K562 (cell line): Measurements from ENCODE around the gene HMSD. TPM values are rescaled to one million over a fixed set of nuclear protein-coding genes. Genes with fewer than 3 reads are reported as not detected.

ENCODE experiments used
- ATAC-seq: fragments of 200-7000 bp; cut with Tn5 transposase; 3 replicates; pipeline ENCODE4 v1.9.1; 2020; ENCODE audit warnings: moderate library complexity
- BruUV-seq: library from RNA; stranded (reverse); fragments of 400-500 nt; replicated peaks from 2 replicates; lab custom pipeline; 2021; lab: Mats Ljungman, UMichigan
- CTCF ChIA-PET: fragments of 300-600 bp; formaldehyde crosslinking; extraction: SDS; loops from one replicate; lab custom pipeline; 2021; ENCODE audit warnings: low intra/inter-chr PET ratio; lab: Yijun Ruan, JAX
- POLR2A ChIA-PET: fragments of 300-600, 350-650 bp; sonication (Branson Sonifier 250); formaldehyde crosslinking; extraction: SDS; loops from one replicate; lab custom pipeline; 2021; ENCODE audit warnings: antibody characterized with exemption, inconsistent platforms; lab: Yijun Ruan, JAX
- DNase-seq, 4 experiments: peaks; one replicate each; pipeline versions ENCODE4 v3.0.0 to v3.0.0-alpha.2; 2011 to 2018; ENCODE audit warnings: low spot score in 3 of 4, mixed read lengths in 3 of 4; ENCODE audit errors: extremely low read depth in 1 of 4
- FAIRE-seq: peaks from 2 replicates; lab custom pipeline; 2011; peaks lifted over from hg19 to GRCh38; lab: Jason Lieb, UNC
- H2AFZ ChIP-seq: 2 replicates; pipeline ENCODE4 v1.6.0; 2011; ENCODE audit warnings: low read depth, low read length, control low read depth, inconsistent platforms
- H3K27ac ChIP-seq: fragments of 200-600 bp; 3 replicates; pipeline ENCODE4 v1.8.0; 2011; ENCODE audit warnings: low read depth, mild to moderate bottlenecking, control low read depth, inconsistent platforms, low read length, moderate library complexity, mixed read lengths; ENCODE audit errors: extremely low read depth
- H3K27me3 ChIP-seq, 2 experiments: fragments of 300-600 bp in 1 of 2; 2 replicates in 1 of 2; 3 replicates in 1 of 2; pipeline versions ENCODE4 v1.6.0 to v1.8.0; 2011; ENCODE audit warnings: inconsistent platforms in 2 of 2, low read length in 2 of 2, mild to moderate bottlenecking in 1 of 2, mixed read lengths in 1 of 2, moderate library complexity in 1 of 2; ENCODE audit not compliant: control insufficient read depth in 2 of 2, insufficient read depth in 2 of 2
- H3K36me3 ChIP-seq: fragments of 300-600 bp; 3 replicates; pipeline ENCODE4 v1.8.0; 2011; ENCODE audit warnings: mild to moderate bottlenecking, low read length, inconsistent platforms; ENCODE audit not compliant: control insufficient read depth, insufficient read depth
- H3K4me1 ChIP-seq, 2 experiments: fragments of 200-600 bp in 1 of 2; replicated peaks in 1 of 2; 2 replicates in 1 of 2; 3 replicates in 1 of 2; pipeline versions ENCODE4 v1.5.1 to v1.8.0; 2011; ENCODE audit warnings: inconsistent platforms in 2 of 2, low read length in 2 of 2, mild to moderate bottlenecking in 1 of 2, mixed read lengths in 1 of 2, moderate library complexity in 1 of 2; ENCODE audit not compliant: control insufficient read depth in 2 of 2, insufficient read depth in 2 of 2
- H3K4me2 ChIP-seq: 2 replicates; pipeline ENCODE4 v1.6.1; 2011; ENCODE audit warnings: low read length, control low read depth, inconsistent platforms, mixed read lengths; ENCODE audit not compliant: insufficient read depth
- H3K4me3 ChIP-seq: fragments of 200-600 bp; sonication (generic), shearing (Covaris generic); 2 replicates; pipeline ENCODE4 v1.5.1; 2016; ENCODE audit warnings: control low read depth, inconsistent platforms
- H3K79me2 ChIP-seq: fragments of 200-600 bp; 3 replicates; pipeline ENCODE4 v1.8.0; 2011; ENCODE audit warnings: low read length, inconsistent platforms; ENCODE audit not compliant: control insufficient read depth, insufficient read depth
- H3K9ac ChIP-seq, 2 experiments: 2 replicates each; pipeline versions ENCODE4 v1.6.0 to v1.6.1; 2011; ENCODE audit warnings: low read depth in 2 of 2, low read length in 2 of 2, control low read depth in 1 of 2, inconsistent platforms in 1 of 2, mild to moderate bottlenecking in 1 of 2, mixed read lengths in 1 of 2; ENCODE audit not compliant: insufficient read depth in 1 of 2
- H3K9me1 ChIP-seq: one replicate; pipeline ENCODE4 v1.6.0; 2011; ENCODE audit warnings: inconsistent platforms, mild to moderate bottlenecking, low read length, moderate library complexity; ENCODE audit not compliant: control insufficient read depth, insufficient read depth
- H3K9me3 ChIP-seq: replicated peaks from 2 replicates; pipeline ENCODE4 v1.5.1; 2011; ENCODE audit warnings: low read depth, low read length, inconsistent platforms; ENCODE audit not compliant: control insufficient read depth, insufficient read depth
- H4K20me1 ChIP-seq: replicated peaks from 2 replicates; pipeline ENCODE4 v1.6.1; 2011; ENCODE audit warnings: low read length, inconsistent platforms, mixed read lengths; ENCODE audit not compliant: control insufficient read depth, insufficient read depth
- CXXC5 ChIP-seq: fragments of 250-450 bp; sonication (Bioruptor Pico); IDR thresholded peaks from 2 replicates; pipeline ENCODE4 v1.8.0; 2022; ENCODE audit warnings: inconsistent platforms, mild to moderate bottlenecking, moderate library complexity
- MTA2 ChIP-seq: fragments of 450-650 bp; IDR thresholded peaks from 2 replicates; pipeline ENCODE4 v1.6.1; 2016; ENCODE audit warnings: low read depth
- NFRKB ChIP-seq: fragments of 450-650 bp; IDR thresholded peaks from 2 replicates; pipeline ENCODE4 v1.6.1; 2016; ENCODE audit warnings: low read depth
- SAFB2 ChIP-seq: fragments of 200-400 bp; formaldehyde crosslinking; IDR thresholded peaks from 2 replicates; pipeline ENCODE4 v1.6.1; 2018; ENCODE audit warnings: borderline replicate concordance, low read length, low read depth, moderate library complexity; ENCODE audit not compliant: severe bottlenecking
- SRSF3 ChIP-seq: fragments of 200-400 bp; formaldehyde crosslinking; IDR thresholded peaks from 2 replicates; pipeline ENCODE4 v1.6.1; 2016; ENCODE audit warnings: mild to moderate bottlenecking, low read length, moderate library complexity; ENCODE audit not compliant: insufficient read depth
- TAF15 ChIP-seq: fragments of 200-400 bp; formaldehyde crosslinking; IDR thresholded peaks from 2 replicates; pipeline ENCODE4 v1.6.1; 2017; ENCODE audit warnings: mild to moderate bottlenecking, low read depth, low read length, moderate library complexity
- ZNF584 ChIP-seq: fragments of 200-800 bp; sonication (Bioruptor generic); IDR thresholded peaks from 2 replicates; pipeline ENCODE4 v1.6.1; 2016; ENCODE audit warnings: low read depth, mild to moderate bottlenecking, missing genetic modification characterization, missing compliant biosample characterization
- ZNF695 ChIP-seq: fragments of 450-650 bp; formaldehyde crosslinking; IDR thresholded peaks from 2 replicates; pipeline ENCODE4 v1.4.0; 2020; ENCODE audit warnings: mild to moderate bottlenecking, moderate library complexity
- WGBS: fragments of 100-300 bp; shearing (Covaris generic); methylation state at CpG from one replicate; pipeline ENCODE4 v1.1.6; 2016; ENCODE audit warnings: low coverage, mixed read lengths; ENCODE audit not compliant: insufficient coverage; ENCODE audit errors: missing lambda C conversion rate; 5-methylcytosine and 5-hydroxymethylcytosine counted together
- in situ Hi-C: fragments of 300-500 bp; cut with MboI; formaldehyde crosslinking; loops from 4 replicates; pipeline ENCODE4 v1.15.0; 2018; ENCODE audit warnings: inconsistent platforms, mixed read lengths
- intact Hi-C: fragments of 100-400 bp; cut with micrococcal nuclease; formaldehyde crosslinking; loops from 2 replicates; pipeline ENCODE4 v1.14.2; 2022
- polyA plus RNA-seq, 8 experiments: library from polyadenylated mRNA; depleted of rRNA in 4 of 8; stranded (reverse) in 5 of 8; unstranded in 3 of 8; fragments of >200 nt; fragmentation: Nextera tagmentation in 2 of 8; fragmentation: Illumina TruSeq in 1 of 8; extraction: Ambion mirVana in 2 of 8; extraction: Trizol in 1 of 8; gene quantifications; 2 replicates each; pipeline versions ENCODE4 v1.2.1 to v1.2.3, GENCODE V29; 2011 to 2014; ENCODE audit warnings: inconsistent platforms in 1 of 8, missing spikeins in 1 of 8
- total RNA-seq, 7 experiments: library from RNA; depleted of rRNA in 6 of 7; stranded (reverse); fragments of >200 nt in 6 of 7; fragmentation: Illumina TruSeq in 2 of 7; extraction: Trizol in 2 of 7; gene quantifications; 2 replicates each; pipeline versions ENCODE4 v1.2.1 to v1.2.3, GENCODE V29; 2011 to 2021; ENCODE audit warnings: low replicate concordance in 1 of 7
- TF ChIP-seq, protein P1 (sequence below): fragments of 250-450 bp; sonication (Bioruptor Pico); IDR thresholded peaks from 2 replicates; pipeline ENCODE4 v1.5.0; 2021
- TF ChIP-seq, protein P2 (sequence below): fragments of 450-650 bp; IDR thresholded peaks from 2 replicates; pipeline ENCODE4 v1.6.1; 2016; ENCODE audit warnings: low read depth, mild to moderate bottlenecking, moderate library complexity

Gene HMSD
- total and polyA plus RNA-seq, 9 of the 15 experiments (the other 6 are each of a cell fraction or from before 2014, with no cell fraction given): 0.18 to 0.39 (median 0.33) TPM; not detected in 6

DNA sequence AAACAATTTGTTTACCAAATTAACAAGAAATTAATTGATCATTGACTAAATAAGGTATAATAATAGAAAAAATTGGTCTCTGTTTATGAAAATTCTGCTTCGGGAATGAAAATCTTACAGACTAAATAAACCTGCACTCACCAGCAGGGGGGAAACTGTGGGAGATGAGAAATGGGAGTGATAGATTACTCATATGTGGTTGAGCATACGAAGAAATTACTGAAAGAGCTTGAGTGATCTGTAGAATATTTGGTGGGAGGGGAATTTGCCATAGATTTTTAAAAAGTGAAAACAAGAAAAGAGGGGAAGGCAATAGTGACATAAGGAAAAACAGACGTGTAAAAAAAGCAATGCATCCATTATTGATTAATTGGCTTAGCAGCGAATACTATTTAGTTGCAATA is 2.2 kb downstream of the HMSD start (continued):
- TF ChIP-seq, protein P1, sequence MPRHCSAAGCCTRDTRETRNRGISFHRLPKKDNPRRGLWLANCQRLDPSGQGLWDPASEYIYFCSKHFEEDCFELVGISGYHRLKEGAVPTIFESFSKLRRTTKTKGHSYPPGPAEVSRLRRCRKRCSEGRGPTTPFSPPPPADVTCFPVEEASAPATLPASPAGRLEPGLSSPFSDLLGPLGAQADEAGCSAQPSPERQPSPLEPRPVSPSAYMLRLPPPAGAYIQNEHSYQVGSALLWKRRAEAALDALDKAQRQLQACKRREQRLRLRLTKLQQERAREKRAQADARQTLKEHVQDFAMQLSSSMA: no peak
- TF ChIP-seq SAFB2 (no peak), NFRKB (no peak), CXXC5 (no peak)

DNA sequence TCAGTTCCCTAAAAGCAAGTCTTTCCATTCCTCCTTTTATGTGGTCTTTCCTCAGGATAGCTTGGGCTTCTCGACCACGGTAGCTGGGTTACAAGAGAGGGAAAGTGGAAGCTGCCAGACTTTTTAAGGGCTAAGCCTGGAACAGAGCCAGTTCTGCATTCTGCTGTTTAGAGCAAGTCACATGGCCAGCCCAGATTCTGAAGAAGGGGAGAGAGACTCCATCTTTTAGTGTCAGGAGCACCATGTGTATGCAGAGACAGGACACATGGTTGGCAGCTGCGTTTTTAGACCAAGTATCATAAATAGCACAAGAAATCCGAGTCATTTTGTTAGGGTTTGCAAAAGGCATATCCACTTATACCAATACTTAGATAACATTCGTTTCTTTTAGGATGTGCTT is 4.7 kb downstream of the HMSD start:
- CTCF ChIA-PET: no interaction called here
- WGBS: 0% methylated on average over 5 of the region's 5 CpGs

More for the DNA sequence above, 4.7 kb downstream of the HMSD start:
- no peak for ATAC-seq
- no peak for FAIRE-seq
- H3K27me3 ChIP-seq: no peaks in the 10 kb centered on the region
- no peaks in the 10 kb centered on the region for H3K79me2 ChIP-seq
- no TSS peak for BruUV-seq
- H3K4me2 ChIP-seq: no peak overlapping the region
- H3K27ac ChIP-seq: no peak overlapping the region
- H3K36me3 ChIP-seq: no peaks in the 10 kb centered on the region
- POLR2A ChIA-PET: no interaction called here
- in situ Hi-C loops (no loop called here), intact Hi-C loops (no loop called here)
- H3K4me3 ChIP-seq: no peak overlapping the region
- TF ChIP-seq, protein P2, sequence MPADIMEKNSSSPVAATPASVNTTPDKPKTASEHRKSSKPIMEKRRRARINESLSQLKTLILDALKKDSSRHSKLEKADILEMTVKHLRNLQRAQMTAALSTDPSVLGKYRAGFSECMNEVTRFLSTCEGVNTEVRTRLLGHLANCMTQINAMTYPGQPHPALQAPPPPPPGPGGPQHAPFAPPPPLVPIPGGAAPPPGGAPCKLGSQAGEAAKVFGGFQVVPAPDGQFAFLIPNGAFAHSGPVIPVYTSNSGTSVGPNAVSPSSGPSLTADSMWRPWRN: no peak
- TF ChIP-seq MTA2 (no peak), SRSF3 (no peak), ZNF695 (no peak), TAF15 (no peak), ZNF584 (CRISPR knock-in tag) (no peak)
- H3K9me1 ChIP-seq: no peaks in the 10 kb centered on the region
- no peaks in the 10 kb centered on the region for H3K9me3 ChIP-seq
- no peak overlapping the region for H3K9ac ChIP-seq
- H4K20me1 ChIP-seq: no peaks in the 10 kb centered on the region
- peaks cover 0 to 7% of the 10 kb centered on the region in 2 experiments; a peak in 2 of 5 replicates for H3K4me1 ChIP-seq
- H2AFZ ChIP-seq: no peak overlapping the region
- DNase-seq: no peak
